IPS DF 4.7 (cell line): ENCODE measurements around the gene TTBK1.

Experiments used
- DNase-seq: peaks from one replicate; pipeline ENCODE4 v3.0.0-alpha.2; 2013; ENCODE audit warnings: low spot score; ENCODE audit errors: extremely low read depth

The TTBK1 gene

GRCh38 chr6:43254138-43254817 lies 11.0 kb downstream of the TTBK1 start:
- DNase-seq, result no peak

GRCh38 chr6:43254846-43255245 lies 11.6 kb downstream of the TTBK1 start:
- DNase-seq, result no peak

- DNase-seq, result no peak
Measured at GRCh38 chr6:43255408-43256054, 12.2 kb downstream of the TTBK1 start.

GRCh38 chr6:43256670-43257366 lies 13.5 kb downstream of the TTBK1 start:
- no peak for DNase-seq

GRCh38 chr6:43257367-43258145 lies 14.3 kb downstream of the TTBK1 start:
- DNase-seq, result no peak

- DNase-seq, result no peak
Measured at GRCh38 chr6:43258180-43258579, 14.9 kb downstream of the TTBK1 start.

GRCh38 chr6:43258807-43259686 lies 15.8 kb downstream of the TTBK1 start:
- DNase-seq, result no peak

- no peak for DNase-seq
Measured at GRCh38 chr6:43260791-43261190, 17.5 kb downstream of the TTBK1 start.

- no peak for DNase-seq
Measured at GRCh38 chr6:43261198-43261597, 17.9 kb downstream of the TTBK1 start.

GRCh38 chr6:43262000-43262779 lies 18.9 kb downstream of the TTBK1 start:
- no peak for DNase-seq

- DNase-seq, result no peak
Measured at GRCh38 chr6:43262780-43263313, 19.6 kb downstream of the TTBK1 start.

- peak; percentile 58 for DNase-seq
Measured at GRCh38 chr6:43263314-43264178, 20.3 kb downstream of the TTBK1 start.

- DNase-seq, result no peak
Measured at GRCh38 chr6:43264599-43265145, 21.4 kb downstream of the TTBK1 start.

GRCh38 chr6:43265564-43265963 lies 22.3 kb downstream of the TTBK1 start:
- DNase-seq, result no peak

- no peak for DNase-seq
Measured at GRCh38 chr6:43267619-43268354, 24.5 kb downstream of the TTBK1 start.

- DNase-seq, result no peak
Measured at GRCh38 chr6:43268355-43268700, 25.0 kb downstream of the TTBK1 start.

- DNase-seq, result no peak
Measured at GRCh38 chr6:43268782-43269272, 25.5 kb downstream of the TTBK1 start.
